GM10248 (cell line): ENCODE data around the gene F7.

ENCODE experiments used
- CTCF ChIA-PET: fragments of 300-600 bp; sonication (Branson Sonifier 250); formaldehyde crosslinking; extraction: SDS; loops from one replicate; lab custom pipeline; 2021; ENCODE audit warnings: antibody characterized with exemption; lab: Yijun Ruan, JAX
- POLR2A ChIA-PET: fragments of 350-650 bp; sonication (Branson Sonifier 250); formaldehyde crosslinking; extraction: SDS; loops from one replicate; lab custom pipeline; 2020; ENCODE audit warnings: antibody characterized with exemption; lab: Yijun Ruan, JAX
- DNase-seq: peaks from one replicate; pipeline ENCODE4 v3.0.0; 2012; ENCODE audit errors: extremely low spot score
- TF ChIP-seq, protein P1 (sequence below): IDR thresholded peaks from 2 replicates; pipeline ENCODE4 v1.5.1; 2012; ENCODE audit warnings: mild to moderate bottlenecking, low read depth; ENCODE audit errors: extremely low read depth, missing control alignments, control extremely low read depth

The F7 gene

DNA sequence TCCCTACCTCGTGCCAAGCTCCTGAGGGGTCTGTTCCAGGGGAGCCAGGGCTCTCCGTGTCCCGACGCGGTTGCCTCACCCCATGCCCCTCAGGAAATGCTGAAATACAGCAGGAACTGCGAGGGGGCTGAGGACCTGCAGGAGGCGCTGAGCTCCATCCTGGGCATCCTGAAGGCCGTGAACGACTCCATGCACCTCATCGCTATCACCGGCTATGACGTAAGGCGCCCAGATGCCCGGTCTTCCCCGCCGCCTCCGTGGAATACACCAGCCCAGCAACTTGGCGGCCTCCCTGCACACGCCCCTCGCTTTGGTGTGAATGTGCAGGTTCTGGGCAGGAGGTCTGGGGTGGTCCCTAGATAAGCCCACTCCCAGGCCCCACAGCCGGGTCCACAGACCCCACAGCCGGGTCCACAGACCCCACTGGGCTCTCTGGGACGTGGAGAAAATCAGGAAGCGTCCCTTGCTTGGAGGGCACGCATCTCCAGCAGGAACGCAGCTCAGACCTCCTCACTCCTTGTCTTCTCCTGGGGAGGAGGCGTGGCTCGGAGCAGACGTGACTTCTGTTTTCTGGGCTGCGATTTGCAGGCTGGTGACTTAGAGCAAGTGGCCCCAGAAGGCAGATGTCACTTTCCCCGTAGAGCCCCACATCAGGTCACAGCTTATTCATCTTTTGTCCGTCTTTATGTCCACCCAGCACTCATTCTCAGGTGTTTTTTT, 19.4 kb upstream of the F7 start:
- ChIA-PET CTCF (no interaction called here), POLR2A (no interaction called here)
- no peak for DNase-seq
- TF ChIP-seq, protein P1, sequence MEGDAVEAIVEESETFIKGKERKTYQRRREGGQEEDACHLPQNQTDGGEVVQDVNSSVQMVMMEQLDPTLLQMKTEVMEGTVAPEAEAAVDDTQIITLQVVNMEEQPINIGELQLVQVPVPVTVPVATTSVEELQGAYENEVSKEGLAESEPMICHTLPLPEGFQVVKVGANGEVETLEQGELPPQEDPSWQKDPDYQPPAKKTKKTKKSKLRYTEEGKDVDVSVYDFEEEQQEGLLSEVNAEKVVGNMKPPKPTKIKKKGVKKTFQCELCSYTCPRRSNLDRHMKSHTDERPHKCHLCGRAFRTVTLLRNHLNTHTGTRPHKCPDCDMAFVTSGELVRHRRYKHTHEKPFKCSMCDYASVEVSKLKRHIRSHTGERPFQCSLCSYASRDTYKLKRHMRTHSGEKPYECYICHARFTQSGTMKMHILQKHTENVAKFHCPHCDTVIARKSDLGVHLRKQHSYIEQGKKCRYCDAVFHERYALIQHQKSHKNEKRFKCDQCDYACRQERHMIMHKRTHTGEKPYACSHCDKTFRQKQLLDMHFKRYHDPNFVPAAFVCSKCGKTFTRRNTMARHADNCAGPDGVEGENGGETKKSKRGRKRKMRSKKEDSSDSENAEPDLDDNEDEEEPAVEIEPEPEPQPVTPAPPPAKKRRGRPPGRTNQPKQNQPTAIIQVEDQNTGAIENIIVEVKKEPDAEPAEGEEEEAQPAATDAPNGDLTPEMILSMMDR, result no peak

DNA sequence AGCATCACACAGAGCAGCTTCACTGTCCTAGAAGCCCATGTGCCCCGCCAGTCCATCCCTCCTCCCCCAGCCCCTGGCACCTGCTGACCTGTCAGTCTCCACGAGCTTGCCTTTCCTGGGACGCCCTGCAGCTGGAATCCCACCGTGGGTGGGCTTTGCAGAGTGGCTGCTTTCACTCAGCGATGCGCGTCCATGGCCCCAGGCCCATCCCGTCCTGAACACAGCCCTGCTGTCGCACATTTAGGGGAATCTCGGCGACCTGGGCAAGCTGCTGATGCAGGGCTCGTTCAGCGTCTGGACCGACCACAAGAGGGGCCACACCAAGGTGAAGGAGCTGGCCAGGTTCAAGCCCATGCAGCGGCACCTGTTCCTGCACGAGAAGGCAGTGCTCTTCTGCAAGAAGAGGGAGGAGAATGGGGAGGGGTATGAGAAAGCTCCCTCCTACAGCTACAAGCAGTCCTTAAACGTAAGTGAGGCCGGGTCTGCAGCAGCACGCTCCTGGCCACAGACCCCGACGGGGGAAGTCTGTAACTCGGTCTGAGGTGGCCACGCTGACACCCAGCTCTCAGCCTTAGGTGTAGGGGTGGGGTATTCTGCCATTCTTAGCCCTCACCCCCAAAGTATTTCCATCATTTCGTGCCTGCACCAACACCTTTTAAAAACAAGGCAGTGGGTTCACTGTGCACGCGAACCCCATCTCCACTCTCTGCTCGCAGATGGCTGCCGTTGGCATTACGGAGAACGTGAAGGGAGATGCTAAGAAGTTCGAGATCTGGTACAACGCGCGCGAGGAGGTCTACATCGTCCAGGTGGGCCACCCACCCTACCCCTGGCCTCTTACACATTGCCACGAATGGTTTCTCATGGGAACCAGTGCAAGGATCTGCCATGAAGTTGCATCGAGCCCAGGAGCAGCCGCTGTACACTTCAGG, 18.3 kb upstream of the F7 start:
- TF ChIP-seq, protein P1, result no peak
- ChIA-PET POLR2A (no interaction called here), CTCF (no interaction called here)
- DNase-seq, result no peak

DNA sequence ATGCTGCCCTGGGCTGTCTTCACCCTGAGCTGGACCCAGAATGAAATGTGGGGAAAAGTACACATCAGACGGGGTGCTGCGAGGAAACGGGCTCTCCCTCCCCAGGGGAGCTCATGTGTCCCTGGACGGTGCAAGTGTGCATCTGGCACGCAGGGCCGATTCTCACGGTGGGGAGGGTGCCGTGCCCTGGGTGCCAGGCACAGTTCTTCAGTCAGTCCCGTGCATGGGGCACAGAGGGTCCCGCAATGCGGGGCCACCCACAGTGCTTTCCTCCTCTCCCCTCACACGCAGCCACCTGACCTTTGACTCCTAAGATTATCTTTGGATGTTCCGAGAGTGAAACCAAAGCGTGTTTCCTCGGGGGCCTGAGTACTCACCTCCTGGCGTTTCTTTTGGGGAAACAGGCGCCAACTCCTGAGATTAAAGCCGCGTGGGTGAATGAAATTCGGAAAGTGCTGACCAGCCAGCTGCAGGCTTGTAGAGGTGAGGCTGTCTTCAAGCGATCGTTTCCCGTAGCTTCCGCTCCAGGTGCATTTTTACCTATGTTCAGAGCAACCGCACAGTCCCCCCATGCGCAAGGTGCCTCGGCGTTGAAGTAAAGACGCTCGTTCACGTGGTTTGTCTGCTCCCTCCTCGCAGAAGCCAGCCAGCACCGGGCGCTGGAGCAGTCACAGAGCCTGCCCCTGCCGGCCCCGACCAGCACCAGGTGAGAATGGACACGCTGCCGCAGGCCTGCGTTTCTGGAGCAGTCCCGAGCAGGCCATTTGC, 17.5 kb upstream of the F7 start:
- DNase-seq, result no peak
- TF ChIP-seq, protein P1, result no peak
- POLR2A ChIA-PET, result no interaction called here
- CTCF ChIA-PET, result no interaction called here

DNA sequence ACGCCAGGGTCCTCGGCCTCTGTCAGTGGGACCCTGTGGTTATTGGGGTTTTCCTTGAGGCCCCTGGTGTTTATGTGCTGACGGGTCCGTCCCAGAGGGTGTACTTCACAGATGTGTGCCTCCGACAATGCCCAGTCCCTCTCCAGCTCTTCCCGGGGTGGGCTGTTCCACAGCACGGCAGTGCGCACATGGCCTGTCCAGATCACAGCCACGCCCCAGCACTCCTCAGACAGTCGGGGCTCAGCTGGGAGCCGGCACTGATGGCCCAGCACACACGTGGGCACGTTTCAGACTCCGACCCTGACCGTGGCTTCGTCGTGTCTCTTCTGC, 16.9 kb upstream of the F7 start:
- TF ChIP-seq, protein P1, result no peak
- CTCF ChIA-PET, result no interaction called here
- DNase-seq, result no peak
- POLR2A ChIA-PET, result no interaction called here

DNA sequence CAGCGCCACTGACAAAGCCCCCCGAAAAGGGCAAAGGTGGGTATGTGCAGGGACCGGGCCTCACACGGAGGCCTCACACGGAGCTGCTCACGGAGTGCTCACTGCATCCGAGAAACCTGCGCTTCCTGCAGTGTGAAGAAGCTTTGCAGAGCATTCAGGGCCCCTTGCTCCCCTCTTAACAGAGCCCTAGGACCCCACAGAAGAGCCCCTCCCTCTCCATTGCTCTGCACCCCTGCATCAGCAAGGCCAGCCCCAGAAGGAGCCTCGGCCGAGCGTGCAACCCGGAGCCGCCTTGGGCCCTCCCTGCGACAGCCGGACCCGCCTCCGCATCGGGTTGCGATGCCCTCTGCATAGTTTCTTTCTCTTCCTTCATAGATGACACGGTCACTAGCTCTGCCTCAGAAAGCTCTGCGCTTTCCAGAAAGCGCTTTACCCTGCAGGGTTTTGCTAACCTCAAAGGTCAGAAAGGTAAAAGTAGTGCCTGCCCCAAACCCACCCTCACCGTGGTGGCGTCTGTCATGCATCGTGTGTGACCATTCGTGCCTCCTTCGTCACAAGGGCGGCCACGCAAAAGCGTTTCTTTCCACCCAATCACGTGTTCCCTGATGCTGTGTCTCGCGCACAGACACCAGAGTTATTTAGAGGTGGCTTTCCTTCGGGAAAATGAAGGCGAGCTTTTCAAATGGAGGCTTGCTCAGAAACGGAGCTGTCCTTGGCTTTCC, 15.7 kb upstream of the F7 start:
- ChIA-PET POLR2A (no interaction called here), CTCF (no interaction called here)
- no peak for DNase-seq
- TF ChIP-seq, protein P1, result no peak

DNA sequence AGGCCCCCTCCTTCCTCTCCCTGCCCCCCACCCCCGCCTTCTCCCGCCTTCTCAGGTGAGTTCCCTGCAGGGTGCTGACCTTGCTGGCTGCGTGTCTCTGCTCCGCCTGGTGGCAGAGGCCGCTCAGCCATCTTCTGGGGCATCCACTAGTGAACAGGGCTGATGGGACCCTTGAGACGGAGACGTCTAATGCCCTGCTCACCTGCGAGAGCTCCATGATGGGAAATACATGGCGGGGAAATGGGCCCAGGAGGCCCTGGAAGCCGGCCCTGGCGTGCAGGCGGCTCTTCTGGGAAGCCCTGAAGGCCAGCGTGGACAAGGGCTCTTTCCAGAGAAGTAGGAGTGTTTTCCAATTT, 15.2 kb upstream of the F7 start:
- no peak for DNase-seq
- POLR2A ChIA-PET, result no interaction called here
- TF ChIP-seq, protein P1, result no peak
- CTCF ChIA-PET, result no interaction called here
